Activated CD8-positive, alpha-beta memory T cell treated with anti-CD3 and anti-CD28 coated beads for 36 hours (primary cell): ENCODE results near the gene TRIM34. TPM values are rescaled to one million over a fixed set of nuclear protein-coding genes. Genes with fewer than 3 reads are reported as not detected.
"Not testable (repeated sequence)": the region's sequence is repeated elsewhere in the genome, so short reads cannot be mapped to it uniquely, and the experiment has no call there.

Source experiments
- CTCF ChIA-PET: fragments of 350-600 bp; sonication (Branson Sonifier 250); formaldehyde crosslinking; loops from one replicate; lab custom pipeline; 2021; ENCODE audit warnings: antibody characterized with exemption; lab: Charles Lee
- POLR2A ChIA-PET: fragments of 350-600 bp; sonication (Branson Sonifier 250); formaldehyde crosslinking; loops from one replicate; lab custom pipeline; 2021; ENCODE audit warnings: antibody characterized with exemption; lab: Charles Lee
- total RNA-seq, 2 experiments: library from RNA; stranded (reverse); gene quantifications; one replicate each; pipeline ENCODE4 v1.2.3, GENCODE V29; 2021

TRIM34 gene
- total RNA-seq, 2 experiments from 2014 or later, result 3.6 to 4.8 TPM

DNA sequence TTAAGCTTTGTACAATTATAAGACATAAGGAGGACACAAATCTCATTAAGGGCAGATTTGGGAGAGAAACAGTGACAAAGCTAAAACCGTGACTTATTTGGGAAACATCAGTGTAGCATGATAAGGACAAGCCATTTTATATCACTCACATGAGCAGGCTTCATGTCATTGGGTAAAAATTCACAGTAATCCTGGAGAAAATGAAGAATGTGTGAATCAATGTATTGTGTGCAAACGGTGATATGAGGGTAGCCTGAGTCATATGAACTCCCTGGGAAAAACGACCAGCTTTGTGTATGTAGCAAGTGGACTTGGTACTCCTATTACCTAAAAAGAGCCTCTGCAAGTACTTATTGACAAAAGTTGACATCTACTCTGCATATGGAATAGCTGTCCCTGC is 6.0 kb upstream of the TRIM34 start:
- POLR2A ChIA-PET, result no interaction called here
- CTCF ChIA-PET, result interaction anchor here (0.5 kb wide), 1 partner anchor 75 kb away, joined by 3 read pairs; no protein-coding TSS in a partner anchor

DNA sequence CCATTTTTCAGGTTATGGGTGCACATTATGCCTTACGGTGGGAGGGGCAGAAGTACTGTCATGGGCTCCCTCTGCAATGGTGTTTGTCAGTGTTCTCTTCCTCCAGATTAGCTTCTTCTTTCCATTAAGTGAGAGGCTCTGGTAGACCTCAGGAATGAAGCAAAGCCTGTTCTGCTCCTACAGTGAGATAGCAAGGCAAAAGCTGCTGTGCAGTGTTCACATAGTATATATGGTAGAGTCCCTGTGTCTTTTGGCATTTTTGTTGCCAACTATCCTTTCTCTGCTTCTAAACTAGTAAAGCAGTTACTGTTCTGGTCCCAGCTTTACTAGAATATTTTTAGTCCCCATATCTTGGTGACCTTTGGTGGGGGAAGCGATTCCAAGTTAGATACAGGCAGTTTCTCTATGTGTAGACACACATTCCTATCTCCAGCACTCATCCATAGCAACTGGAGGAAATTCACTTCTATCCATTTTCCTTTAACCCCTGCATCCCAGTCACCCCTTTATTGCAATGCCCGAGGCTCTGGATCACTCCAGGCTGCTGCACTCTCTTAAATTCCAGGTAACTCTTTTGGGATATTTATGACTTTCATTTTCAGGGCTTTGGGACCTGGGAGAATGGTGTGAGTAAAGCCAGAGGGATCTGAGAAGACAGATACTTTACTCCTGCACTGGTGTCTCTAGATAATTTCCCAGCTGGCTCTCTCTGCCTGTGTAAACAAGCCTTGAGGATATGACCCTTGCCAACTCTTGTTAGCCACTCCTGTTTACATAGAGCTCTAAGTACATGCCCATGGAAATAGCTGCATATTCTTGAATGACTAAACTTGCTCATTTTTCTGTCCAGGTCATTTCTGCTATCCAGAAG is 3.9 kb upstream of the TRIM34 start:
- POLR2A ChIA-PET, result no interaction called here
- CTCF ChIA-PET, result no interaction called here

DNA sequence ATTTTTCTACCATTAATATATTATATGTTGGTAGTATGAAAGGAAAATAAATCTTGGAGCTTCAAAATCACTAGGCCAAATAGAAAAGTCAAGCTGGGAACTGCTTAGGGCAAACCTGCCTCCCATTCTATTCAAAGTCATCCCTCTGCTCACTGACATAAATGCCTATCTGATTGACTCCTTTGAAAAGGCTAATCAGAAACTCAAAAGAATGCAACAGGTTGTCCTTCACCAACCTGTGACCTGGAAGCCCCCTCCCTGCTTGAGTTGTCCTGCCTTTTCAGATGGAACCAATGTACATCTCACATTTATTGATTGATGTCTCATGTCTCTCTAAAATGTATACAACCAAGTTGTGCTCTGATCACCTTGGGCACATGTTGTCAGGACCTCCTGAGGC is 3.2 kb upstream of the TRIM34 start:
- POLR2A ChIA-PET, result no interaction called here
- CTCF ChIA-PET, result no interaction called here

GRCh38 chr11:5622802-5623201 is 2.0 kb upstream of the TRIM34 start:
- POLR2A ChIA-PET, result no interaction called here
- CTCF ChIA-PET, result interaction anchor here (0.7 kb wide), 3 partner anchors 8 to 182 kb away, joined by 3 to 4 read pairs (median 4); no protein-coding TSS in a partner anchor

- POLR2A ChIA-PET, result no interaction called here
- CTCF ChIA-PET, result interaction anchor here (0.9 kb wide), 1 partner anchor 754 kb away, joined by 3 read pairs; no protein-coding TSS in a partner anchor
These were observed 480 bp downstream of the TRIM34 start for GRCh38 chr11:5625281-5625680.

GRCh38 chr11:5626196-5626595 is 1.4 kb downstream of the TRIM34 start:
- CTCF ChIA-PET, result no interaction called here
- POLR2A ChIA-PET, result no interaction called here

- ChIA-PET POLR2A (no interaction called here), CTCF (no interaction called here)
These were observed 6.6 kb downstream of the TRIM34 start for GRCh38 chr11:5631417-5631816.

DNA sequence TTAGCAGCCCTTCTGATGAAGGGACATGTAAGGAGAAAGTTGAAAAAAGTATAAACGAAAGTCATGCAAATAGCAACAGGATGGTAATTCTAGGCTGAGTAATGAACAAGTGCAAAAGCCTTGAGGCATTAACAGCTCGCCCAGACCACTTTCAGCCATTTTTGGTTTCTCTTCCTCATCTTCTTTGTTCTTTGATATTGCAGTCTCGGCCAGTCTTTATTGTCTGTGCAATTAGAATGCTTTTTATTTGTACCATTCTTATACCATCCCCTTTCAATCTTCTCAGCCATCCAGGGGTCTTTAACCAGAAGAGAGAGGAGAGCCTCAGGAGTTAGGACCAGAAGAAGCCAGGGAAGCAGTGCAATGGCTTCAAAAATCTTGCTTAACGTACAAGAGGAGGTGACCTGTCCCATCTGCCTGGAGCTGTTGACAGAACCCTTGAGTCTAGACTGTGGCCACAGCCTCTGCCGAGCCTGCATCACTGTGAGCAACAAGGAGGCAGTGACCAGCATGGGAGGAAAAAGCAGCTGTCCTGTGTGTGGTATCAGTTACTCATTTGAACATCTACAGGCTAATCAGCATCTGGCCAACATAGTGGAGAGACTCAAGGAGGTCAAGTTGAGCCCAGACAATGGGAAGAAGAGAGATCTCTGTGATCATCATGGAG is 7.3 kb downstream of the TRIM34 start:
- ChIA-PET CTCF (no interaction called here), POLR2A (no interaction called here)

DNA sequence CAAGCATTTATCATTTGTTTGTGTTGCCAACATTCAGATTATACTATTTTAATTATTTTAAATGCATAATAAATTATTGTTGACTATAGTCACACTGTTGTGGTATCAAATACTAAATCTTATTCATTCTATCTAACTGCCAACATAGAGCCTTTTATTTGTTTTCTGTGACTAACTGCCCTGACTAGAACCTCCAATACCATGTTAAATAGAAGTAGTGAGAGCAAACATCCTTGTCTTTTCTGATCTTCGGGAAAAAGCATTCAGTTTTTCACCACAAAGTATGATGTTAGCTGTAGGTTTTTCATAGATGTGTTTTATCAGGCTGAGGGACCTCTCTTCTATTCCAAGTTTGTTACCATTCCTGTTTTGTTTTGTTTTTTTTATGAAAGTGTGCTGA is 15.2 kb downstream of the TRIM34 start:
- ChIA-PET POLR2A (no interaction called here), CTCF (no interaction called here)

GRCh38 chr11:5643585-5643984 is 18.8 kb downstream of the TRIM34 start:
- ChIA-PET POLR2A (no interaction called here), CTCF (no interaction called here)

DNA sequence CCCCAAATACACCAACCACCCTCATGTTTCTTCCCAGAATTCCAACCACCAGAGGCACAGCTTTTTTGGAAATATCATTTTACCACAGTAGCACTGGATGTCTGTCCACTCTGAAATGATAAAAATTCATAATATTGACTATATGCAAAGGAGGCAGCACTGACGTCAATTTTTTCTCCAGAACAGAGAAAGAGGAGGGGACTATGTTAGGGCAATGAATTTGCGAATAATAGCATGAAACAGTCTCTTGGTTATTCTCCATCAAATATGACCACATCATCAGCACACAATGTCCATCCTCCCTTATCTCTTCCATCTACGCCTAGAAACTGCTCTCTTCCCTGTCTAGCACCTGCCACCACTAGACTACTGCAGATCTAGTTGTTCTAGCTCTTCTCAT is 21.3 kb downstream of the TRIM34 start:
- ChIA-PET CTCF (no interaction called here), POLR2A (interaction anchor here (1.4 kb wide), 1 partner anchor 38 kb away, joined by 5 read pairs; the partner anchor contains the start of gene TRIM5)

DNA sequence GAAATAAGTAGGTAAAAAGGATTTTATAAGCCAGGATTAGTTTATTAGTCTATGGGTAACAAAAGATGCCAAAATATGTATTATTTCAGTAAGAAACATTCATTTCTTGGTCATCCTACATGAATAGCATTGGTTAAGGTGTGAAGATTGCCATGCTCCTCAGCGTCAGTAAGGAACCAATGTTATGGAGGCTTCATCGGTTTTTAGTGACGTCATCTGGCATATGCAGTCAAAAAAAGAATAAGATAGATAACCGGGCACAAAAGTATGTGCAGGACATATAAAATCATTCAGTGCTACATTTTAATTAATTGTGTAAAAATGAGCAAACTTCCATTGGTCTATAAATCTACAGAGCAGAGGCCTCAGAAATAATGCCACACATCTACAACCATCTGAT is 30.7 kb downstream of the TRIM34 start:
- ChIA-PET POLR2A (no interaction called here), CTCF (no interaction called here)

- POLR2A ChIA-PET, CTCF ChIA-PET: not testable (repeated sequence)
These were observed 32.2 kb downstream of the TRIM34 start for GRCh38 chr11:5656956-5657355.

DNA sequence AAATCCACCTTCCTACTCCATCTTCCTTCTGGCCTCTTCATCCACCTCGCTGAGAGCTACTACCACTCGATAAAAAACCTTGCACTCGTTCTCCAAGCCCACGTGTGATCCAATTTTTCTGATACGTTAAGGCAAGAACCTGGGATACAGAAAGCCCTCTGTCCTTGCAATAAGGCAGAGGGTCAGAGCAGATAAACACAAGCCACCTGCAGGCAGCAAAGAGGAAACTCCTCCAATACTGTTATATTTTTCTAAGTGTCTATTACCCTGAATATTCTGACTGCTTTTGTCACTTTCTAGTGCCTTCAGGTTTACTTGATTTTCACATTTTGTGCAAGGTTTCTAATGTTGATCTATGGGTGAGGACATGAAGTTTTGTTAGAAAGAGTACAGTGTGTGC is 33.5 kb downstream of the TRIM34 start:
- ChIA-PET CTCF (no interaction called here), POLR2A (no interaction called here)

DNA sequence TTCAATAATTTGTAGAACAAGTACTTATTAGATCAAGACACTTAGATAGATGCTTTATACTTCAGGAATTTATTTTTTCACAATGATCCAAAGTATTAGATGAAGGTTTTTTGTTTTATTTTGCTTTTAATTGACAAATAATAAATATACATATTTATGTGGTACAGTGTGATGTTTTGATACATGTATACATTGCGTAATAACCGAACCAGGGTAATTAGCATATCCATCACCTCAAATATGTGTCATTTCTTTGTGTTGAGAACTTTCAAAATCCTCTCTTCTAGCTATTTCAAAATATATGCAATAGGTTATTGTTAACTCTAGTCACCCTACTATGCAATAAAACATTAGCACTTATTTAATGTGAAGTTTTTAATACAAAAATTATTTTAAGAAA is 38.7 kb downstream of the TRIM34 start:
- POLR2A ChIA-PET, result no interaction called here
- CTCF ChIA-PET, result no interaction called here

DNA sequence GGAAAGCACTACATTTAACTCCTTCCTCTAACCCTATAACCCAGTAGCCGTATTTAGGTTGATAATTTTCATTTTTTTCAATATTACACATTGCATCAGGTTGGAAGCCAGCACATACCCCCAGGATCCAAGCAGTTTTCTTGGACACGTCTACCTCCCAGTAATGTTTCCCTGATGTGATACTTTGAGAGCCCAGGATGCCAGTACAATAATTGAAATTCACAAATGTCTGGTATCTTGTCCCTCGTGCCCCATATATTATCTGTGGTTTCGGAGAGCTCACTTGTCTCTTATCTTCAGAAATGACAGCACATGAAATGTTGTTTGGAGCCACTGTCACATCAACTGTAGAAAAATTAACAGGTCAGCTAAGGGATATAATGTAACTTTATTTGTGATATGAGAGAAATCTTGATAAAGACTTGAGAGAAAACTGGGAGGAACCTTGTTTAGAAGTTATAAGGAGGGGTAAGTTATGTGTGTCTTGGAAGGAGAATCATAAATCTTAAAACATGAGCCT is 40.3 kb downstream of the TRIM34 start:
- CTCF ChIA-PET, result interaction anchor here (1.0 kb wide), 1 partner anchor 43 kb away, joined by 3 read pairs; no protein-coding TSS in a partner anchor
- POLR2A ChIA-PET, result no interaction called here

DNA sequence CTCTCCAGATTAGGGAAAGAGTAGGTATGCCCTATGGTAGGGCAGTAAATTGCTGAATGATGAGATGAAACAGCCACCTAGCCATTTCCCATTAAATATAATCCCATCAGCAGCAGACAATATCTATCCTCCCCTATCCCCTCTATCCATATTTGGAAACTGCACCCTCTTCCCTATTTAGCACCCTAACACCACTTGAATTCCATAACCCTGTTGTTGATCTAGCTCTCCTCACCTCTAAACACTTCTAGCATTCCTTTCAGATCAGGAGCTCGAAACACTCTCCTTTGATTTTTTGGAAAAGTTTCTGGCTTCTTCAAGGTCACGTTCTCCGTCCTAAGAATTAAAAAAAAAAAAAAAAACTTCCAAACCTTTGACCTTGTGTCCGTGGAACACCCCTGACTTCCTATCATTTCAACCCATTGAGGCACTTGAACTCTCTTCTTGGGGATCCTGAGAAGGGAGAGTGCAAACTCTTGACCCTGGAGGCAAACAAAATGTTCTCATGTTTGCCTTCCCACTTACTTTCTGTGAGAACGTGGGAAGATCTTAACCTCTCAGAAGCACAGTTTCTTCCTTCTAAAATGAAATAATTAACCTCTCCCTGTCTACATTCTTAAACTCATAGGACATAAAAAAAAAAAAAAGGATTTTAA is 41.1 kb downstream of the TRIM34 start:
- CTCF ChIA-PET, result interaction anchor here (0.7 to 1.0 kb wide), 2 partner anchors 43 to 90 kb away, joined by 3 read pairs; no protein-coding TSS in a partner anchor
- POLR2A ChIA-PET, result no interaction called here

DNA sequence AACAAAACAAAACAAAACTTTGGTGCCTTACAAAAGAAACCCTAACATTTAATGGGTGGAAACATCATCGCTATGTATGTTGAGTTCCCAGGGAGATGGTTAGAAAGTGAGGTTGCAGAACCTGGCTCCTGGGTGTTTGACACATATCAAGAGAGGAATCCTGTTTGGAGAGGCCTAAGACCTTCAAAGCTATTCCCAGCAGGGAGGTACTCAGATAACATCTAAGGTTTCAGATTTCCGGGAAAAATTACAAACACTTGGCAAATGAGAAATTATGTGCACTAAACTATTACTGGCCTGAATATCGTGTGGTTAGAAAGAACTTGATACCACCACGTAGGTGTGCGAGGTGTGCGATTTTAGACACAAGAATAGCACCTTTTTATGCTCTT is 41.6 kb downstream of the TRIM34 start:
- ChIA-PET CTCF (interaction anchor here (0.7 to 1.0 kb wide), 2 partner anchors 44 to 89 kb away, joined by 3 read pairs; no protein-coding TSS in a partner anchor), POLR2A (no interaction called here)

- POLR2A ChIA-PET, result no interaction called here
- CTCF ChIA-PET, result no interaction called here
These were observed 47.0 kb downstream of the TRIM34 start for GRCh38 chr11:5671831-5672230.

DNA sequence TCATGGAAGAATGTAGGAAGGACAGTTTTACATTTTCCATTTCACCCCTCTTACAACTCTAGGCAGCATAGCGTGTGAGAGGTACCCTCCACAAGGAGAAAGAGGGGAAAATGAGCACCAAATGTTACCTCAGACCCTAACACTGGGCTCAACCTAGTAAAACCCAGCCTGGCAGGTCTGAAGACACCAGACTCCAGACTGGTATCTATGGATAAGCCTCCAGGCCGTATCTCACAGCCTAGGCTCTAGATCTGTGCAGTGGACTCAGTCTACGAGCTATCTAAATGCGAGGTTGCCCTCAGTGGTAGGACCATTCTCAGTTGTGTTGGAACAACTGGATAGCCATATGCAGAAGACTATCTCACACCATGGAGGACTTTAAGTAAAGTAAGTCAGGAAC is 49.6 kb downstream of the TRIM34 start:
- POLR2A ChIA-PET, result no interaction called here
- CTCF ChIA-PET, result no interaction called here
